WTC11 (cell line): ENCODE data around the gene NAV2. TPM values are rescaled to one million over a fixed set of nuclear protein-coding genes. Genes with fewer than 3 reads are reported as not detected.

Experiments used
- ATAC-seq: fragments of 200-7000 bp; cut with Tn5 transposase; 2 replicates; pipeline ENCODE4 v1.10.0; 2021; ENCODE audit warnings: mild to moderate bottlenecking, moderate library complexity
- CTCF ChIA-PET: fragments of 300-600 bp; sonication (Branson Sonifier 250); formaldehyde crosslinking; loops from one replicate; lab custom pipeline; 2021; ENCODE audit warnings: antibody characterized with exemption; lab: Charles Lee
- POLR2A ChIA-PET: fragments of 350-600 bp; sonication (Branson Sonifier 250); formaldehyde crosslinking; loops from one replicate; lab custom pipeline; 2021; ENCODE audit warnings: antibody characterized with exemption; lab: Charles Lee
- DNase-seq: peaks from one replicate; pipeline ENCODE4 v3.0.0; 2021; ENCODE audit warnings: low spot score
- H3K27ac Mint-ChIP-seq: 2 replicates; pipeline ENCODE4 v1.8.0; 2021; ENCODE audit warnings: mixed read lengths
- H3K27me3 Mint-ChIP-seq: 2 replicates; pipeline ENCODE4 v1.8.0; 2021; ENCODE audit warnings: low read depth, mild to moderate bottlenecking, moderate library complexity, mixed read lengths
- H3K36me3 Mint-ChIP-seq: 2 replicates; pipeline ENCODE4 v1.8.0; 2021; ENCODE audit warnings: mixed read lengths
- H3K4me1 Mint-ChIP-seq: 2 replicates; pipeline ENCODE4 v1.8.0; 2022; ENCODE audit warnings: mixed read lengths
- H3K4me3 Mint-ChIP-seq: 2 replicates; pipeline ENCODE4 v1.8.0; 2021; ENCODE audit warnings: mild to moderate bottlenecking, moderate library complexity, mixed read lengths
- H3K9me3 Mint-ChIP-seq: 2 replicates; pipeline ENCODE4 v1.8.0; 2021; ENCODE audit warnings: mixed read lengths
- CREM ChIP-seq: sonication (generic); formaldehyde crosslinking; IDR thresholded peaks from 2 replicates; pipeline ENCODE4 v1.8.1; 2022; ENCODE audit warnings: mild to moderate bottlenecking, missing genetic modification reagents, moderate library complexity
- EMX1 ChIP-seq: fragments of 250-450 bp; sonication (Bioruptor Pico); IDR thresholded peaks from 2 replicates; pipeline ENCODE4 v1.8.0; 2021; ENCODE audit warnings: mild to moderate bottlenecking
- ESRRA ChIP-seq: sonication (generic); formaldehyde crosslinking; IDR thresholded peaks from 2 replicates; pipeline ENCODE4 v1.8.1; 2022; ENCODE audit warnings: mild to moderate bottlenecking, missing genetic modification reagents, borderline replicate concordance
- FOXP4 ChIP-seq: sonication (generic); formaldehyde crosslinking; IDR thresholded peaks from 2 replicates; pipeline ENCODE4 v1.8.0; 2022; ENCODE audit warnings: mild to moderate bottlenecking, missing genetic modification reagents
- IRF2 ChIP-seq: sonication (generic); formaldehyde crosslinking; IDR thresholded peaks from 2 replicates; pipeline ENCODE4 v1.8.0; 2022; ENCODE audit warnings: low read depth, missing genetic modification reagents, borderline replicate concordance
- NFYB ChIP-seq: sonication (generic); formaldehyde crosslinking; conservative IDR thresholded peaks from 2 replicates; pipeline ENCODE4 v1.8.0; 2022; ENCODE audit warnings: low read depth, missing genetic modification reagents
- NR2C2 ChIP-seq: sonication (generic); formaldehyde crosslinking; IDR thresholded peaks from 2 replicates; pipeline ENCODE4 v1.8.0; 2022; ENCODE audit warnings: mild to moderate bottlenecking, missing genetic modification reagents
- SMAD3 ChIP-seq: sonication (generic); formaldehyde crosslinking; IDR thresholded peaks from 2 replicates; pipeline ENCODE4 v1.8.0; 2022; ENCODE audit warnings: missing genetic modification reagents, mild to moderate bottlenecking, borderline replicate concordance
- STAT6 ChIP-seq: sonication (generic); formaldehyde crosslinking; conservative IDR thresholded peaks from 2 replicates; pipeline ENCODE4 v1.8.1; 2023; ENCODE audit warnings: mild to moderate bottlenecking, low read depth, missing genetic modification reagents, moderate library complexity
- TP53 ChIP-seq: sonication (generic); formaldehyde crosslinking; IDR thresholded peaks from 2 replicates; pipeline ENCODE4 v1.8.1; 2023; ENCODE audit warnings: mild to moderate bottlenecking, missing genetic modification reagents
- USF2 ChIP-seq: sonication (generic); formaldehyde crosslinking; IDR thresholded peaks from 2 replicates; pipeline ENCODE4 v1.8.1; 2023; ENCODE audit warnings: mild to moderate bottlenecking, missing genetic modification reagents, moderate library complexity
- ZBTB21 ChIP-seq: sonication (generic); formaldehyde crosslinking; IDR thresholded peaks from 2 replicates; pipeline ENCODE4 v1.8.1; 2023; ENCODE audit warnings: mild to moderate bottlenecking, missing genetic modification reagents, borderline replicate concordance
- ZBTB43 ChIP-seq: sonication (generic); formaldehyde crosslinking; IDR thresholded peaks from 2 replicates; pipeline ENCODE4 v1.8.1; 2023; ENCODE audit warnings: mild to moderate bottlenecking, missing genetic modification reagents
- ZNF121 ChIP-seq: sonication (generic); formaldehyde crosslinking; IDR thresholded peaks from 2 replicates; pipeline ENCODE4 v1.8.0; 2023; ENCODE audit warnings: missing genetic modification reagents
- ZNF232 ChIP-seq: sonication (generic); formaldehyde crosslinking; IDR thresholded peaks from 2 replicates; pipeline ENCODE4 v1.8.0; 2022; ENCODE audit warnings: mild to moderate bottlenecking, missing genetic modification reagents
- ZNF281 ChIP-seq: sonication (generic); formaldehyde crosslinking; IDR thresholded peaks from 2 replicates; pipeline ENCODE4 v1.8.0; 2023; ENCODE audit warnings: mild to moderate bottlenecking, missing genetic modification reagents
- ZNF416 ChIP-seq: fragments of 250-450 bp; sonication (Bioruptor Pico); IDR thresholded peaks from 2 replicates; pipeline ENCODE4 v1.9.0; 2021; ENCODE audit warnings: mild to moderate bottlenecking, inconsistent platforms
- total RNA-seq: library from RNA; stranded (reverse); gene quantifications from 3 replicates; pipeline ENCODE4 v1.2.3, GENCODE V29; 2021
- TF ChIP-seq, protein P1 (sequence below): sonication (generic); formaldehyde crosslinking; IDR thresholded peaks from 2 replicates; pipeline ENCODE4 v1.8.1; 2023; ENCODE audit warnings: mild to moderate bottlenecking, missing genetic modification reagents
- TF ChIP-seq, protein P2 (sequence below): fragments of 250-450 bp; sonication (Bioruptor Pico); IDR thresholded peaks from 2 replicates; pipeline ENCODE4 v1.9.0; 2021; ENCODE audit warnings: moderate library complexity, mild to moderate bottlenecking, inconsistent platforms, borderline replicate concordance
- TF ChIP-seq, protein P3 (sequence below): fragments of 250-450 bp; sonication (Bioruptor Pico); IDR thresholded peaks from 2 replicates; pipeline ENCODE4 v1.9.0; 2021; ENCODE audit warnings: mild to moderate bottlenecking

The NAV2 gene
- total RNA-seq, 1 experiment from 2014 or later, result 42.8 TPM

DNA sequence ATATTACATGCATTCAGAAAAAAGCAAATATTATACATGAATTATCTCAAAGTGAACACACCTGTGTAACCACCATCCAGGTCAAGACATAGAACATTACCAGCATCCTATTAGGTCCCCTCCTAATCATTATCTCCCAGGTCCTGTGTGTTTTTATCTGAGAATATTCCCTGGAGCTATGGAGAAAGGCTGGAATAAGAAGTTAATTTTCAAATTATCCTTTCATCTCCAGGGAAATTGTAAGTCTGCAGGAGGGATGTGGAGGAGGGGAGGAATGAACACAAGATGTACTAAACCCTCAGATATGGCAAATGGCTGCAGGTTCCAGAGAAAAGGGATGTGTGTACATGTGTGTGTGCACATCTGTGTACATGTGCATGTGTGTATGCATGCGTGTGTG is 25.2 kb upstream of the NAV2 start:
- ATAC-seq (no peak), DNase-seq (no peak)
- no peak overlapping the region for H3K4me3 Mint-ChIP-seq
- H3K36me3 Mint-ChIP-seq, result no peaks in the 10 kb centered on the region
- POLR2A ChIA-PET, result no interaction called here
- H3K9me3 Mint-ChIP-seq, result 0 out of 2 replicates have a peak, but pooled peaks cover 3% of the 10 kb centered on the region
- peaks cover 8% of the 10 kb centered on the region; the same call in 1 of the 2 replicates for H3K27me3 Mint-ChIP-seq
- no peak overlapping the region for H3K27ac Mint-ChIP-seq
- CTCF ChIA-PET, result no interaction called here
- H3K4me1 Mint-ChIP-seq, result no peaks in the 10 kb centered on the region
- no peak for TF ChIP-seq IRF2 (CRISPR knock-in tag)

DNA sequence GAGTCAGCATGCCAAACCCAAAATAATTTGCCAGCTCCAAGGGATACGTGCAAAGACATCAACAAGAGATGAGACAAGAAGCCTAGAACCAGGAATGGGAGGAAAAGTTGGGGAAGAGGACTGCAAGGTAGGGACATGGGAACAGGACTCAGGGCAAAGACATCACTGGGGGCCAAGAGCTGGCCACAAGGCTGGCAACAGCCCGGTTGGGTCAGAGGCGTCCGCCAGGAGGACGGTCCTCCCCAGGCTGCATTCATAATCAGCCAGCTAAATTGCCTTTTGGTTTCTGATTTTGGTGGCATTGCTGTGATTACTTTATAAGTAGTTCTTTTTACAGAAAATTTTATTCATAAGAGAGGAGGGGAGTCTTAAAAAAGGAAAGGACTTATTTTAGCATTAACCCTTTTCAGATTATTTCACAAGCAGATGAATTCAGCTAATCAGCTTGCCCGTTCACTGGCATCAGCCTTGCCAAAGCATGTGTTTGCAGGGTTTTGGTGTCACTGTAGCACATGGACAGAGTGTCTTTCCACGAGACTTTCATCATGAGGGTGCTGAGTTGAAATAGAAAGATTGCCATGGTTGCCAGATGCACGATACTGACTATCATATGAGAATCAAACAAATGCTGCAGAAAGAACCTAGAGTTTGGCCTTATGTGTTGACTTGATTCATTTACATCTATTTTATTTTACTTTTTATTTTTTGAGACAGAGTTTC is 23.2 kb upstream of the NAV2 start:
- Mint-ChIP-seq H3K36me3 (no peaks in the 10 kb centered on the region), H3K9me3 (0 out of 2 replicates have a peak, but pooled peaks cover 3% of the 10 kb centered on the region), H3K27ac (no peak overlapping the region), H3K4me1 (no peaks in the 10 kb centered on the region), H3K27me3 (peaks cover 12% of the 10 kb centered on the region; the same call in 1 of the 2 replicates), H3K4me3 (no peak overlapping the region)
- no peak for DNase-seq
- no peak for ATAC-seq
- POLR2A ChIA-PET, result no interaction called here
- CTCF ChIA-PET, result interaction anchor here (0.8 to 1.5 kb wide), 3 partner anchors 31 to 439 kb away, joined by 3 to 5 read pairs (median 4); no protein-coding TSS in a partner anchor
- no peak for TF ChIP-seq ZBTB21 (CRISPR knock-in tag)
- TF ChIP-seq TP53 (CRISPR knock-in tag), result no peak
- no peak for TF ChIP-seq NR2C2 (CRISPR knock-in tag)
- TF ChIP-seq ZNF416 (CRISPR knock-in tag), result no peak
- TF ChIP-seq CREM (CRISPR knock-in tag), result no peak
- TF ChIP-seq, protein P1, sequence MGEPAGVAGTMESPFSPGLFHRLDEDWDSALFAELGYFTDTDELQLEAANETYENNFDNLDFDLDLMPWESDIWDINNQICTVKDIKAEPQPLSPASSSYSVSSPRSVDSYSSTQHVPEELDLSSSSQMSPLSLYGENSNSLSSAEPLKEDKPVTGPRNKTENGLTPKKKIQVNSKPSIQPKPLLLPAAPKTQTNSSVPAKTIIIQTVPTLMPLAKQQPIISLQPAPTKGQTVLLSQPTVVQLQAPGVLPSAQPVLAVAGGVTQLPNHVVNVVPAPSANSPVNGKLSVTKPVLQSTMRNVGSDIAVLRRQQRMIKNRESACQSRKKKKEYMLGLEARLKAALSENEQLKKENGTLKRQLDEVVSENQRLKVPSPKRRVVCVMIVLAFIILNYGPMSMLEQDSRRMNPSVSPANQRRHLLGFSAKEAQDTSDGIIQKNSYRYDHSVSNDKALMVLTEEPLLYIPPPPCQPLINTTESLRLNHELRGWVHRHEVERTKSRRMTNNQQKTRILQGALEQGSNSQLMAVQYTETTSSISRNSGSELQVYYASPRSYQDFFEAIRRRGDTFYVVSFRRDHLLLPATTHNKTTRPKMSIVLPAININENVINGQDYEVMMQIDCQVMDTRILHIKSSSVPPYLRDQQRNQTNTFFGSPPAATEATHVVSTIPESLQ (CRISPR knock-in tag), result no peak
- no peak for TF ChIP-seq STAT6 (CRISPR knock-in tag)
- no peak for TF ChIP-seq ZNF281 (CRISPR knock-in tag)
- no peak for TF ChIP-seq ZNF232 (CRISPR knock-in tag)
- no peak for TF ChIP-seq FOXP4
- TF ChIP-seq USF2 (CRISPR knock-in tag), result no peak
- TF ChIP-seq, protein P2, sequence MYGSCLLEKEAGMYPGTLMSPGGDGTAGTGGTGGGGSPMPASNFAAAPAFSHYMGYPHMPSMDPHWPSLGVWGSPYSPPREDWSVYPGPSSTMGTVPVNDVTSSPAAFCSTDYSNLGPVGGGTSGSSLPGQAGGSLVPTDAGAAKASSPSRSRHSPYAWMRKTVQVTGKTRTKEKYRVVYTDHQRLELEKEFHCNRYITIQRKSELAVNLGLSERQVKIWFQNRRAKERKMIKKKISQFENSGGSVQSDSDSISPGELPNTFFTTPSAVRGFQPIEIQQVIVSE (CRISPR knock-in tag), result no peak
- no peak for TF ChIP-seq ZNF121 (CRISPR knock-in tag)
- TF ChIP-seq, protein P3, sequence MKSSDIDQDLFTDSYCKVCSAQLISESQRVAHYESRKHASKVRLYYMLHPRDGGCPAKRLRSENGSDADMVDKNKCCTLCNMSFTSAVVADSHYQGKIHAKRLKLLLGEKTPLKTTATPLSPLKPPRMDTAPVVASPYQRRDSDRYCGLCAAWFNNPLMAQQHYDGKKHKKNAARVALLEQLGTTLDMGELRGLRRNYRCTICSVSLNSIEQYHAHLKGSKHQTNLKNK (CRISPR knock-in tag), result no peak
- no peak for TF ChIP-seq ZBTB43
- TF ChIP-seq NFYB (CRISPR knock-in tag), result no peak
- TF ChIP-seq EMX1 (CRISPR knock-in tag), result no peak
- no peak for TF ChIP-seq ESRRA (CRISPR knock-in tag)
- TF ChIP-seq SMAD3 (CRISPR knock-in tag), result no peak
